Parathyroid adenoma (tissue), 2 donors: ENCODE data around the gene UHMK1.

Source experiments
- H2AFZ ChIP-seq: fragments of 300-600 bp; sonication (generic); one replicate; pipeline ENCODE4 v1.7.0; 2017; ENCODE audit warnings: antibody characterized with exemption, mild to moderate bottlenecking
- H3K27ac ChIP-seq: fragments of 300-600 bp; sonication (generic); one replicate; pipeline ENCODE4 v1.7.0; 2017
- H3K27me3 ChIP-seq: fragments of 300-600 bp; sonication (generic); one replicate; pipeline ENCODE4 v1.7.0; 2017; ENCODE audit warnings: low read length; ENCODE audit not compliant: control insufficient read depth, insufficient read depth
- H3K36me3 ChIP-seq: fragments of 300-600 bp; sonication (generic); one replicate; pipeline ENCODE4 v1.7.0; 2017; ENCODE audit warnings: low read length; ENCODE audit not compliant: control insufficient read depth, insufficient read depth
- H3K4me1 ChIP-seq: fragments of 300-600 bp; sonication (generic); one replicate; pipeline ENCODE4 v1.7.0; 2017; ENCODE audit warnings: control low read depth
- H3K4me2 ChIP-seq: fragments of 300-600 bp; sonication (generic); one replicate; pipeline ENCODE4 v1.7.0; 2017; ENCODE audit warnings: low read length
- H3K4me3 ChIP-seq: fragments of 300-600 bp; sonication (generic); one replicate; pipeline ENCODE4 v1.7.0; 2017; ENCODE audit warnings: low read depth, low read length
- H3K79me2 ChIP-seq: fragments of 300-600 bp; sonication (generic); one replicate; pipeline ENCODE4 v1.7.0; 2017; ENCODE audit warnings: control low read depth
- H3K9ac ChIP-seq: fragments of 300-600 bp; sonication (generic); one replicate; pipeline ENCODE4 v1.7.0; 2017; ENCODE audit warnings: mild to moderate bottlenecking
- H3K9me3 ChIP-seq: fragments of 300-600 bp; sonication (generic); one replicate; pipeline ENCODE4 v1.7.0; 2017; ENCODE audit warnings: low read length; ENCODE audit not compliant: control insufficient read depth
- CTCF ChIP-seq: fragments of 300-600 bp; sonication (generic); IDR thresholded peaks from one replicate; pipeline ENCODE4 v1.7.0; 2017; ENCODE audit warnings: antibody characterized with exemption, mild to moderate bottlenecking
- donor health status: primary hyperparathyroidism.

UHMK1 gene

GRCh38 chr1:162562470-162562828 is 64.8 kb downstream of the UHMK1 start:
- Histone ChIP-seq H2AFZ (peak overlapping the region; percentile 95), H3K27me3 (no peaks in the 10 kb centered on the region), H3K79me2 (no peaks in the 10 kb centered on the region), H3K9ac (no peak overlapping the region), H3K4me2 (peak overlapping the region; percentile 93), H3K9me3 (no peaks in the 10 kb centered on the region), H3K4me1 (no peaks in the 10 kb centered on the region), H3K4me3 (peak overlapping the region; percentile 82), H3K27ac (no peak overlapping the region), H3K36me3 (no peaks in the 10 kb centered on the region)
- TF ChIP-seq CTCF, result no peak

GRCh38 chr1:162564762-162565218 is 67.2 kb downstream of the UHMK1 start:
- Histone ChIP-seq H3K36me3 (no peaks in the 10 kb centered on the region), H3K9ac (no peak overlapping the region), H3K4me2 (no peak overlapping the region), H2AFZ (no peak overlapping the region), H3K9me3 (no peaks in the 10 kb centered on the region), H3K4me3 (no peak overlapping the region), H3K79me2 (no peaks in the 10 kb centered on the region), H3K4me1 (no peaks in the 10 kb centered on the region), H3K27ac (no peak overlapping the region), H3K27me3 (no peaks in the 10 kb centered on the region)
- TF ChIP-seq CTCF, result no peak

GRCh38 chr1:162565460-162565859 is 67.8 kb downstream of the UHMK1 start:
- Histone ChIP-seq H3K9me3 (no peaks in the 10 kb centered on the region), H3K4me3 (no peak overlapping the region), H3K4me2 (no peak overlapping the region), H3K9ac (no peak overlapping the region), H3K27ac (no peak overlapping the region), H3K27me3 (no peaks in the 10 kb centered on the region), H2AFZ (no peak overlapping the region), H3K4me1 (no peaks in the 10 kb centered on the region), H3K79me2 (no peaks in the 10 kb centered on the region), H3K36me3 (no peaks in the 10 kb centered on the region)
- TF ChIP-seq CTCF, result no peak

GRCh38 chr1:162566870-162567269 is 69.3 kb downstream of the UHMK1 start:
- no peaks in the 10 kb centered on the region for H3K9me3 ChIP-seq
- no peak overlapping the region for H3K9ac ChIP-seq
- H3K27ac ChIP-seq, result no peak overlapping the region
- H3K27me3 ChIP-seq, result no peaks in the 10 kb centered on the region
- no peak for TF ChIP-seq CTCF
- H3K4me3 ChIP-seq, result no peak overlapping the region
- no peaks in the 10 kb centered on the region for H3K79me2 ChIP-seq
- no peak overlapping the region for H2AFZ ChIP-seq
- H3K36me3 ChIP-seq, result no peaks in the 10 kb centered on the region
- no peaks in the 10 kb centered on the region for H3K4me1 ChIP-seq
- no peak overlapping the region for H3K4me2 ChIP-seq

- Histone ChIP-seq H3K4me1 (no peaks in the 10 kb centered on the region), H3K4me2 (no peak overlapping the region), H3K27me3 (no peaks in the 10 kb centered on the region), H3K79me2 (no peaks in the 10 kb centered on the region), H2AFZ (no peak overlapping the region), H3K9ac (no peak overlapping the region), H3K36me3 (no peaks in the 10 kb centered on the region), H3K4me3 (no peak overlapping the region), H3K9me3 (no peaks in the 10 kb centered on the region), H3K27ac (no peak overlapping the region)
- TF ChIP-seq CTCF, result no peak
Measured at GRCh38 chr1:162568802-162569201, 71.2 kb downstream of the UHMK1 start.
